GM12865 (cell line): ENCODE measurements around the gene TCERG1L.

Source experiments
- DNase-seq: peaks from one replicate; pipeline ENCODE4 v3.0.0; 2010; ENCODE audit warnings: low read depth
- H3K4me3 ChIP-seq: 2 replicates; pipeline ENCODE4 v1.5.1; 2011; ENCODE audit warnings: mild to moderate bottlenecking, low read depth, low read length, control low read depth
- CTCF ChIP-seq: IDR thresholded peaks from 2 replicates; pipeline ENCODE4 v1.5.1; 2011; ENCODE audit warnings: low read length, control low read depth, low read depth, inconsistent platforms; ENCODE audit not compliant: insufficient read depth; ENCODE audit errors: missing control alignments

TCERG1L gene

GRCh38 chr10:131216681-131217230 lies 94.8 kb downstream of the TCERG1L start:
- H3K4me3 ChIP-seq = no peak overlapping the region
- DNase-seq = no peak
- TF ChIP-seq CTCF = no peak

- H3K4me3 ChIP-seq = no peak overlapping the region
- DNase-seq = no peak
- no peak for TF ChIP-seq CTCF
Observed at GRCh38 chr10:131215776-131216175, 95.7 kb downstream of the TCERG1L start.

GRCh38 chr10:131214521-131215244 lies 96.8 kb downstream of the TCERG1L start:
- TF ChIP-seq CTCF = no peak
- no peak for DNase-seq
- H3K4me3 ChIP-seq = no peak overlapping the region

- DNase-seq = no peak
- TF ChIP-seq CTCF = no peak
- no peak overlapping the region for H3K4me3 ChIP-seq
Observed at GRCh38 chr10:131213741-131214505, 97.6 kb downstream of the TCERG1L start.

GRCh38 chr10:131212763-131213325 lies 98.7 kb downstream of the TCERG1L start:
- TF ChIP-seq CTCF = no peak
- no peak for DNase-seq
- no peak overlapping the region for H3K4me3 ChIP-seq

GRCh38 chr10:131211965-131212619 lies 99.4 kb downstream of the TCERG1L start:
- no peak for DNase-seq
- no peak overlapping the region for H3K4me3 ChIP-seq
- no peak for TF ChIP-seq CTCF
